ENCODE data around the gene FHIT. TPM values are rescaled to one million over a fixed set of nuclear protein-coding genes. Genes with fewer than 3 reads are reported as not detected.

Gene FHIT
- total and polyA plus RNA-seq, 2 experiments from 2014 or later = 0.22 to 0.90 TPM

GRCh38 chr3:60575718-60576272 is 675.5 kb downstream of the FHIT start:
- Histone ChIP-seq H3K27ac (no peak overlapping the region), H3F3A (ENCODE audit: insufficient read depth) (peaks cover 11% of the 10 kb centered on the region; the same call in 1 of the 2 replicates), H3K4me3 (no peak overlapping the region), H3K9ac (no peak overlapping the region), H3K9me3 (ENCODE audit: low read depth) (no peaks in the 10 kb centered on the region), H3K36me3 (ENCODE audit: low read depth) (no peaks in the 10 kb centered on the region), H4K20me1 (ENCODE audit: insufficient read depth) (no peaks in the 10 kb centered on the region), H3K4me2 (ENCODE audit: unreplicated experiment) (no peak overlapping the region), H3K9me2 (ENCODE audit: insufficient read depth) (no peaks in the 10 kb centered on the region), H3K27me3 (replicated peaks; ENCODE audit: insufficient read depth) (no peaks in the 10 kb centered on the region), H3K4me1 (ENCODE audit: insufficient read depth) (peaks cover 30% of the 10 kb centered on the region), H3K79me2 (ENCODE audit: insufficient read depth) (no peaks in the 10 kb centered on the region), H2AFZ (no peak overlapping the region)
- in situ Hi-C loops (cut with MboI) = loop anchor here (25.0 kb wide), 1 partner anchor 1612 kb away; no protein-coding TSS in a partner anchor
- DNase-seq = no peak
- TF ChIP-seq EZH2 (IDR thresholded peaks at IDR 0.05; ENCODE audit: insufficient read depth, poor library complexity, severe bottlenecking) (no peak), EZH2phosphoT487 (IDR thresholded peaks at IDR 0.05; ENCODE audit: insufficient read depth, low read depth) (no peak)
- 83% methylated on average over 8 of the region's 8 CpGs for WGBS, 2 experiments (ENCODE audit: low coverage in 1 of 2, low lambda C conversion rate in 2 of 2, missing lambda C conversion rate in 2 of 2)

- Histone ChIP-seq H3K27ac (no peak overlapping the region), H4K20me1 (ENCODE audit: insufficient read depth) (no peaks in the 10 kb centered on the region), H3K4me2 (ENCODE audit: unreplicated experiment) (no peak overlapping the region), H3K79me2 (ENCODE audit: insufficient read depth) (no peaks in the 10 kb centered on the region), H3K9ac (no peak overlapping the region), H3K9me3 (ENCODE audit: low read depth) (no peaks in the 10 kb centered on the region), H3K36me3 (ENCODE audit: low read depth) (no peaks in the 10 kb centered on the region), H3K27me3 (replicated peaks; ENCODE audit: insufficient read depth) (no peaks in the 10 kb centered on the region), H3F3A (ENCODE audit: insufficient read depth) (peaks cover under 1% of the 10 kb centered on the region; the same call in 1 of the 2 replicates), H3K4me3 (peak overlapping the region; percentile 40; the same call in 1 of the 2 replicates), H3K4me1 (ENCODE audit: insufficient read depth) (peaks cover 16% of the 10 kb centered on the region), H2AFZ (no peak overlapping the region), H3K9me2 (ENCODE audit: insufficient read depth) (no peaks in the 10 kb centered on the region)
- no peak for DNase-seq
- TF ChIP-seq EZH2phosphoT487 (IDR thresholded peaks at IDR 0.05; ENCODE audit: insufficient read depth, low read depth) (no peak), EZH2 (IDR thresholded peaks at IDR 0.05; ENCODE audit: insufficient read depth, poor library complexity, severe bottlenecking) (no peak)
- in situ Hi-C loops (cut with MboI) = no loop called here
- WGBS, 2 experiments (ENCODE audit: low coverage in 1 of 2, low lambda C conversion rate in 2 of 2, missing lambda C conversion rate in 2 of 2) = 68 to 74% methylated on average over 10 of the region's 10 CpGs
Observed at GRCh38 chr3:60574046-60574769, 677.0 kb downstream of the FHIT start.

- Histone ChIP-seq H3F3A (ENCODE audit: insufficient read depth) (no peaks in the 10 kb centered on the region), H2AFZ (0 out of 2 replicates have a peak overlapping the region, but pooled peaks have one; percentile 9), H3K27me3 (replicated peaks; ENCODE audit: insufficient read depth) (no peaks in the 10 kb centered on the region), H4K20me1 (ENCODE audit: insufficient read depth) (no peaks in the 10 kb centered on the region), H3K4me3 (peak overlapping the region; percentile 40), H3K27ac (no peak overlapping the region), H3K9me2 (ENCODE audit: insufficient read depth) (no peaks in the 10 kb centered on the region), H3K4me2 (ENCODE audit: unreplicated experiment) (no peak overlapping the region), H3K79me2 (ENCODE audit: insufficient read depth) (no peaks in the 10 kb centered on the region), H3K4me1 (ENCODE audit: insufficient read depth) (peaks cover 12% of the 10 kb centered on the region), H3K9ac (no peak overlapping the region), H3K36me3 (ENCODE audit: low read depth) (no peaks in the 10 kb centered on the region), H3K9me3 (ENCODE audit: low read depth) (no peaks in the 10 kb centered on the region)
- TF ChIP-seq EZH2phosphoT487 (IDR thresholded peaks at IDR 0.05; ENCODE audit: insufficient read depth, low read depth) = no peak
- no peak for TF ChIP-seq EZH2 (IDR thresholded peaks at IDR 0.05; ENCODE audit: insufficient read depth, poor library complexity, severe bottlenecking)
- DNase-seq = peak; percentile 75
- WGBS, 2 experiments (ENCODE audit: low coverage in 1 of 2, low lambda C conversion rate in 2 of 2, missing lambda C conversion rate in 2 of 2) = 40 to 42% methylated on average over 9 of the region's 9 CpGs
- in situ Hi-C loops (cut with MboI) = no loop called here
Observed at GRCh38 chr3:60573494-60573893, 677.8 kb downstream of the FHIT start.

- in situ Hi-C loops (cut with MboI) = no loop called here
- no peaks in the 10 kb centered on the region for H3K9me3 ChIP-seq (ENCODE audit: low read depth)
Observed at GRCh38 chr3:60571511-60571910, 679.7 kb downstream of the FHIT start.

More at GRCh38 chr3:60571511-60571910, 679.7 kb downstream of the FHIT start:
- Histone ChIP-seq H2AFZ (no peak overlapping the region), H3K4me1 (ENCODE audit: insufficient read depth) (peaks cover 12% of the 10 kb centered on the region), H3K27me3 (replicated peaks; ENCODE audit: insufficient read depth) (no peaks in the 10 kb centered on the region), H3K36me3 (ENCODE audit: low read depth) (no peaks in the 10 kb centered on the region), H3K9ac (no peak overlapping the region), H3F3A (ENCODE audit: insufficient read depth) (no peaks in the 10 kb centered on the region), H4K20me1 (ENCODE audit: insufficient read depth) (no peaks in the 10 kb centered on the region), H3K4me3 (no peak overlapping the region), H3K9me2 (ENCODE audit: insufficient read depth) (no peaks in the 10 kb centered on the region), H3K27ac (no peak overlapping the region), H3K79me2 (ENCODE audit: insufficient read depth) (no peaks in the 10 kb centered on the region), H3K4me2 (ENCODE audit: unreplicated experiment) (no peak overlapping the region)
- no peak for DNase-seq
- TF ChIP-seq EZH2 (IDR thresholded peaks at IDR 0.05; ENCODE audit: insufficient read depth, poor library complexity, severe bottlenecking) (no peak), EZH2phosphoT487 (IDR thresholded peaks at IDR 0.05; ENCODE audit: insufficient read depth, low read depth) (no peak)
- WGBS, 2 experiments (ENCODE audit: low coverage in 1 of 2, low lambda C conversion rate in 2 of 2, missing lambda C conversion rate in 2 of 2) = 94 to 98% methylated on average over 2 of the region's 2 CpGs

Measured in GM23248 (cell line).